ENCODE results near the gene RGS8. TPM values are rescaled to one million over a fixed set of nuclear protein-coding genes. Genes with fewer than 3 reads are reported as not detected.

Gene RGS8
- total and polyA plus RNA-seq, 9 donors = 0.12 to 4.8 (median 0.33) TPM; not detected in 1

DNA sequence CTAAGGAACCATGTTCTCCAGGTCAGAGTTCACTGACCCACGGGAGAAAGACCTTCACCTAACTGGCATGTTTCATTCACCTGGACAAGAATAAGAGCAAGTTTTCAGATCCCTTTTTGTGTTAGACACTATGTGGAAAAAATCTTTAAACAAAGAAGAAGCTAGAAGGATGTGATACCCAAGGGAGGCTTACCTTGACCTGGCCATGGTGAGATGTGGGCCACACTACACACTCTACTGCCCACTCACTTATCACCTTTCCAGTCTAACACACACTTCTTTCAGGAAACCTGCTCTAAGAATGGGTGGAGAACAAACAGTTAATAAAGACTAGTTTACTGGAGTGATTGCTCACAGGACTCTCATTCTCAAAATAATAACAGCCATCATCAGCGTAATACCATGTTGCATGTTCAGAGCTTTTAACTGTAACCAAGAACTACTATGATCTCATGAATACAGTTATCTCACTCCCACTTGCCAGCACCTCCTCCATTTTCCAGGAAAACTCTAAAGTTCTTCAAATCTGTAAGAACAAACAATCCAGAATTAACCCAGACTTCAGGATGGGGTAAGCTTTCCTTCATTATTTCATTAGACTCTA is 1.4 kb downstream of the RGS8 start:
- 46 to 59% (median 57%) methylated on average over 2 of the region's 2 CpGs for WGBS, 3 donors
- Histone ChIP-seq H3K4me1 (ENCODE audit: insufficient read depth) (peaks cover 2% of the 10 kb centered on the region), H3K36me3 (no peaks in the 10 kb centered on the region), H3K4me3 (no peak overlapping the region), H3K27me3 (no peaks in the 10 kb centered on the region), H3K27ac (no peak overlapping the region), H3K9me3 (no peaks in the 10 kb centered on the region)
- no peak for DNase-seq
- TF ChIP-seq POLR2A (IDR thresholded peaks at IDR 0.05) (no peak), EP300 (IDR thresholded peaks at IDR 0.05) (no peak)
- TF ChIP-seq, protein P1, sequence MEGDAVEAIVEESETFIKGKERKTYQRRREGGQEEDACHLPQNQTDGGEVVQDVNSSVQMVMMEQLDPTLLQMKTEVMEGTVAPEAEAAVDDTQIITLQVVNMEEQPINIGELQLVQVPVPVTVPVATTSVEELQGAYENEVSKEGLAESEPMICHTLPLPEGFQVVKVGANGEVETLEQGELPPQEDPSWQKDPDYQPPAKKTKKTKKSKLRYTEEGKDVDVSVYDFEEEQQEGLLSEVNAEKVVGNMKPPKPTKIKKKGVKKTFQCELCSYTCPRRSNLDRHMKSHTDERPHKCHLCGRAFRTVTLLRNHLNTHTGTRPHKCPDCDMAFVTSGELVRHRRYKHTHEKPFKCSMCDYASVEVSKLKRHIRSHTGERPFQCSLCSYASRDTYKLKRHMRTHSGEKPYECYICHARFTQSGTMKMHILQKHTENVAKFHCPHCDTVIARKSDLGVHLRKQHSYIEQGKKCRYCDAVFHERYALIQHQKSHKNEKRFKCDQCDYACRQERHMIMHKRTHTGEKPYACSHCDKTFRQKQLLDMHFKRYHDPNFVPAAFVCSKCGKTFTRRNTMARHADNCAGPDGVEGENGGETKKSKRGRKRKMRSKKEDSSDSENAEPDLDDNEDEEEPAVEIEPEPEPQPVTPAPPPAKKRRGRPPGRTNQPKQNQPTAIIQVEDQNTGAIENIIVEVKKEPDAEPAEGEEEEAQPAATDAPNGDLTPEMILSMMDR (IDR thresholded peaks at IDR 0.05) = no peak
- intact Hi-C loops (cut with DNase I) = no loop called here

DNA sequence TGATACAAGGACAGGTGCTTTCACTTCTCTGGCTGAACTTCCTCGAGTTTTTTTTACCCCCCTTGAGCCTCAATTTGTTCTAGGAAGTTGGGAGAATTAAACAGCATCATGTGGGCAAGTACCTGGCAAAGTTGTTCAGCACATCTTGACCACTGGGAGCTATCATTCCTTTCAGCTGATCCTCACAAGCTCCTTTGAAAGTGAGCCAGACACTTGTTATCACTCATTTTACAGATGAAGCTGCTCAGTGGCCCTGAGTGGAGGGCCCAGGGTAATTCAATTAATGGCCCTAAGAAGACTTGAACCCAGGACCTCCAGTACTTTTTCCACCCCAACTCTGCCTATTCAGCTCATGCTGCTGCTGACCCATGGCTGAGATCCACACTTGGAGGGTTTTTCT is 2.0 kb downstream of the RGS8 start:
- Histone ChIP-seq H3K4me1 (ENCODE audit: insufficient read depth) (peaks cover 2% of the 10 kb centered on the region), H3K27me3 (no peaks in the 10 kb centered on the region), H3K27ac (no peak overlapping the region), H3K36me3 (no peaks in the 10 kb centered on the region), H3K9me3 (no peaks in the 10 kb centered on the region), H3K4me3 (no peak overlapping the region)
- TF ChIP-seq, protein P1 (IDR thresholded peaks at IDR 0.05) = no peak
- no peak for TF ChIP-seq POLR2A (IDR thresholded peaks at IDR 0.05)
- TF ChIP-seq EP300 (IDR thresholded peaks at IDR 0.05) = no peak
- intact Hi-C loops (cut with DNase I) = no loop called here
- 54 to 61% (median 57%) methylated on average over 1 of the region's 1 CpG for WGBS, 3 donors
- DNase-seq = no peak

DNA sequence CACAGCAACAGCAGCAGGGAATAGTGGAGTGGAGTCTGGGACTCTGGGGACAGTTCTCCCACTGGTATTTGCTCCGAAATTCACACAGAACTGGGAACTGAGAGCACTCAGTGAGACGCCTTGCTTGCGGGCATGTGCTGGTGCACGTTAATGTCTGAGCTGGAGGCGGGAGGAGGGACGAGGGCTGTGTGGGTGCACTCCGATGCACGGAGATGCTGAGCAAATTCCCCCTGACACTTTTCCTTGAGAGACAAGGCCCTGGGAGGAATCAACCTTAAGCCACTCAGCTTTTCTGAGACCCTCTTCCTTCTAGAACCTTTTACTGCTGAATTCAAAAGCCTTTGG is 2.8 kb downstream of the RGS8 start:
- WGBS, 3 donors = 84 to 91% (median 91%) methylated on average over 8 of the region's 8 CpGs
- peaks cover 2% of the 10 kb centered on the region for H3K4me1 ChIP-seq (ENCODE audit: insufficient read depth)
- no peak for DNase-seq
- H3K4me3 ChIP-seq = no peak overlapping the region
- H3K27me3 ChIP-seq = no peaks in the 10 kb centered on the region
- no peaks in the 10 kb centered on the region for H3K9me3 ChIP-seq
- intact Hi-C loops (cut with DNase I) = no loop called here
- H3K36me3 ChIP-seq = no peaks in the 10 kb centered on the region
- TF ChIP-seq POLR2A (IDR thresholded peaks at IDR 0.05) (no peak), EP300 (IDR thresholded peaks at IDR 0.05) (no peak)
- TF ChIP-seq, protein P1 (IDR thresholded peaks at IDR 0.05) = no peak
- H3K27ac ChIP-seq = no peak overlapping the region

DNA sequence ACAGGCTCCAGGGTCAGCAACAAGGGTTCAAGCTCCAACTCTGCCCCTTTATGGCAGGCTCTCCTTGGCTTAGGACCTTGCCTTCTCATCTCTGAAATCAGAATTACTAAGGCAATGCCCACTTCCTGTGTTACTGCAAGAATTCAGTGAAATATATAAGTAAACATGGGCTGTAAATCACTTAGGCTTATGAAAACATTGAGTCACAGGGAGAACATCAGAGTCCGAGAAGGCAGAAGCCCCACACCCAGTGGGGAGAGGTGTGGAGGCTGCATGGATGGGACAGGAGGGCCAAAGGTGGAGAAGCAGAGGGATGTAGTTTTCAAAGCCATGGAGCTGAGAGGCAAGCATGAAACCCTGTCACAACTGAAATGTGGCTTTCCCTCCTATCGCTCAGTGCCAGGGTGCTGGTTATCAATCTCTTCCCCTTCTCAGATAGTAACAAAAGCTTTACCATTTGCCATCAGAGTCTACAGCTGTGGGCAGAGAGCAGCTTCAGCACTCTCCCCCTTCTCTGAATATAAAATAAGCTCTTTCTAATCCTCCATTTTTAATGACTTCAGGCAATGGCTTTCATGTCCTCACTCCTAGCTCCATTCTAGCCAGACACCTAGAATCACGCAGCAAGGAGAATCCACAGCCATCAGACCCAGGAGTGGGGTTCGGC is 3.4 kb downstream of the RGS8 start:
- intact Hi-C loops (cut with DNase I) = no loop called here
- no peaks in the 10 kb centered on the region for H3K27me3 ChIP-seq
- WGBS, 3 donors = 79 to 82% (median 81%) methylated on average over 4 of the region's 4 CpGs
- no peak for TF ChIP-seq POLR2A (IDR thresholded peaks at IDR 0.05)
- H3K4me3 ChIP-seq = no peak overlapping the region
- H3K27ac ChIP-seq = no peak overlapping the region
- H3K9me3 ChIP-seq = no peaks in the 10 kb centered on the region
- H3K4me1 ChIP-seq (ENCODE audit: insufficient read depth) = peaks cover 2% of the 10 kb centered on the region
- H3K36me3 ChIP-seq = no peaks in the 10 kb centered on the region
- DNase-seq = no peak

DNA sequence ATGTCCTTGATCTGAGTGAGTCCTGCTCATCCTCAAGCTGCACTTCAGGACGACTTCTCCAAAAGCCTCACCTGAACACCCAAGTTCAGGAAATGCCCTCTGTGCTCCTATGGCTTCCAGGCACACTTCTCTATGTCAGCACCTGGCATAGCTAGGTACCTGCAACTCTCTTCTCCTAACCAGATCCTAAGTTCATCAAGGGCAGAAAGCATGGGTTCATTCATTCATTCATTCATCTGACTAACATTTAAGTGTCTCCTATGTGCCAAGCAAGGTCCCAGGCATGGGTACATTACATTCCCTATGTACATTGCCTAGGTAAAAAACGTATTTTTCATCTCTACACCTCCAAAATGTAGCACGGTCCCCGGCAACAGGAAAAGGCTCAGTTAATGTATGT is 4.0 kb downstream of the RGS8 start:
- Histone ChIP-seq H3K4me3 (no peak overlapping the region), H3K27me3 (no peaks in the 10 kb centered on the region), H3K36me3 (no peaks in the 10 kb centered on the region), H3K27ac (no peak overlapping the region), H3K4me1 (ENCODE audit: insufficient read depth) (peaks cover 2% of the 10 kb centered on the region), H3K9me3 (no peaks in the 10 kb centered on the region)
- no peak for TF ChIP-seq POLR2A (IDR thresholded peaks at IDR 0.05)
- intact Hi-C loops (cut with DNase I) = no loop called here
- DNase-seq = no peak
- 77 to 85% (median 83%) methylated on average over 4 of the region's 4 CpGs for WGBS, 3 donors
